Measurements from ENCODE around the gene UBALD2. TPM values are rescaled to one million over a fixed set of nuclear protein-coding genes. Genes with fewer than 3 reads are reported as not detected.

UBALD2 gene
- total and polyA plus RNA-seq, 2 donors (not counting 3 experiments of a cell fraction or from before 2014, with no cell fraction given), result 46.9 to 70.9 TPM

GRCh38 chr17:76268015-76268749 is 3.0 kb downstream of the UBALD2 start:
- intact Hi-C loops (cut with micrococcal nuclease) (loop anchor here (1.0 kb wide), 1 partner anchor 363 kb away; no protein-coding TSS in a partner anchor), dilution Hi-C loops (cut with MboI; ENCODE audit: extremely low pct_ligation_motif_present, low sequenced_read_pairs) (no loop called here)
- TF ChIP-seq EZH2 (IDR thresholded peaks at IDR 0.05; ENCODE audit: borderline replicate concordance, low read depth, low read length, severe bottlenecking), result no peak
- TF ChIP-seq FOS (IDR thresholded peaks at IDR 0.05; ENCODE audit: borderline replicate concordance, insufficient read depth, low read length), result no peak
- no peak for TF ChIP-seq CTCF (IDR thresholded peaks at IDR 0.05; ENCODE audit: extremely low read depth in 1 of 2, insufficient read depth in 1 of 2, low read depth in 1 of 2, low read length in 2 of 2)
- no peak for TF ChIP-seq GATA2 (IDR thresholded peaks at IDR 0.05; ENCODE audit: insufficient read depth, insufficient read length, low read depth, low read length)
- TF ChIP-seq, protein P1, sequence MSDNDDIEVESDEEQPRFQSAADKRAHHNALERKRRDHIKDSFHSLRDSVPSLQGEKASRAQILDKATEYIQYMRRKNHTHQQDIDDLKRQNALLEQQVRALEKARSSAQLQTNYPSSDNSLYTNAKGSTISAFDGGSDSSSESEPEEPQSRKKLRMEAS (IDR thresholded peaks at IDR 0.05; ENCODE audit: insufficient read depth, insufficient read length), result no peak
- peak; percentile 50 for TF ChIP-seq MYC (IDR thresholded peaks at IDR 0.05; ENCODE audit: low read depth, low read length)
- no peak for TF ChIP-seq POLR2AphosphoS5 (IDR thresholded peaks at IDR 0.05; ENCODE audit: insufficient read depth, low read depth, low read length)
- TF ChIP-seq JUN (IDR thresholded peaks at IDR 0.05; ENCODE audit: borderline replicate concordance, insufficient read depth, insufficient read length, low read depth), result no peak
- peak; percentile 47 for TF ChIP-seq POLR2A (IDR thresholded peaks at IDR 0.05; ENCODE audit: low read depth, low read length)
- Histone ChIP-seq H3K4me2 (ENCODE audit: insufficient read depth, low read length) (peak overlapping the region; percentile 63), H4K20me1 (replicated peaks; ENCODE audit: control insufficient read depth, extremely low read depth, insufficient read depth, low read length) (no peaks in the 10 kb centered on the region), H3K9me3 (replicated peaks; ENCODE audit: control insufficient read depth, insufficient read depth, low read length) (no peaks in the 10 kb centered on the region), H2AFZ (ENCODE audit: low read depth, low read length) (no peak overlapping the region), H3K36me3 (ENCODE audit: control insufficient read depth in 2 of 2, extremely low read depth in 1 of 2, insufficient read depth in 2 of 2, low read length in 2 of 2) (peaks cover 0 to 6% of the 10 kb centered on the region in 2 experiments), H3K4me3 (replicated peaks in 1 of 3; ENCODE audit: insufficient read depth in 1 of 3, low read depth in 1 of 3, low read length in 3 of 3) (no peak overlapping the region), H3K9ac (replicated peaks; ENCODE audit: extremely low read depth, insufficient read depth, low read length) (peak overlapping the region; percentile 29), H3K4me1 (ENCODE audit: control insufficient read depth, extremely low read depth, insufficient read depth, low read length) (peaks cover 31% of the 10 kb centered on the region), H3K27me3 (ENCODE audit: control insufficient read depth in 2 of 2, insufficient read depth in 2 of 2, low read length in 2 of 2) (no peaks in the 10 kb centered on the region), H3K27ac (ENCODE audit: insufficient read depth, low read depth, low read length) (peak overlapping the region; percentile 85), H3K9me1 (replicated peaks; ENCODE audit: control insufficient read depth, extremely low read depth, insufficient read depth, low read length) (no peaks in the 10 kb centered on the region), H3K79me2 (ENCODE audit: control insufficient read depth, insufficient read depth, low read length) (peaks cover 39% of the 10 kb centered on the region)
- peak; percentile 75 for FAIRE-seq
- CTCF ChIA-PET, result interaction anchor here (0.5 to 2.4 kb wide), 4 partner anchors 11 to 260 kb away, joined by 3 to 13 read pairs (median 8); no protein-coding TSS in a partner anchor
- POLR2A ChIA-PET, result no interaction called here
- peak; percentile 69 for DNase-seq (ENCODE audit: low read depth, low spot score)
- TSS peak; percentile 90 for BruUV-seq (replicated peaks)

Measured in endothelial cell of umbilical vein (primary cell).